ENCODE measurements around the gene GRB10.

Gene GRB10

GRCh38 chr7:50688226-50688590 lies 94.5 kb downstream of the GRB10 start:
- Histone ChIP-seq H3K4me2 (no peak overlapping the region), H3K4me3 (IDR thresholded peaks at IDR 0.05; ENCODE audit: insufficient read depth, low read depth, low read length) (no peak overlapping the region), H3K27me3 (ENCODE audit: insufficient read depth, low read depth) (no peaks in the 10 kb centered on the region), H3K79me2 (ENCODE audit: insufficient read depth, low read depth) (no peaks in the 10 kb centered on the region), H3K36me3 (ENCODE audit: insufficient read depth) (no peaks in the 10 kb centered on the region), H3K27ac (no peak overlapping the region), H3K9ac (no peak overlapping the region), H4K20me1 (ENCODE audit: insufficient read depth) (no peaks in the 10 kb centered on the region), H2AFZ (ENCODE audit: low read depth) (no peak overlapping the region), H3K4me1 (ENCODE audit: low read depth, poor library complexity, severe bottlenecking) (no peaks in the 10 kb centered on the region)
- TF ChIP-seq CTCF (conservative IDR thresholded peaks at IDR 0.05; ENCODE audit: low read depth, low read length): no peak

GRCh38 chr7:50687575-50688225 lies 95.0 kb downstream of the GRB10 start:
- Histone ChIP-seq H3K4me1 (ENCODE audit: low read depth, poor library complexity, severe bottlenecking) (no peaks in the 10 kb centered on the region), H3K36me3 (ENCODE audit: insufficient read depth) (no peaks in the 10 kb centered on the region), H3K4me3 (IDR thresholded peaks at IDR 0.05; ENCODE audit: insufficient read depth, low read depth, low read length) (no peak overlapping the region), H3K27me3 (ENCODE audit: insufficient read depth, low read depth) (no peaks in the 10 kb centered on the region), H4K20me1 (ENCODE audit: insufficient read depth) (no peaks in the 10 kb centered on the region), H3K79me2 (ENCODE audit: insufficient read depth, low read depth) (no peaks in the 10 kb centered on the region), H2AFZ (ENCODE audit: low read depth) (no peak overlapping the region), H3K4me2 (no peak overlapping the region), H3K9ac (no peak overlapping the region), H3K27ac (no peak overlapping the region)
- TF ChIP-seq CTCF (conservative IDR thresholded peaks at IDR 0.05; ENCODE audit: low read depth, low read length): no peak

GRCh38 chr7:50687096-50687495 lies 95.6 kb downstream of the GRB10 start:
- H3K4me2 ChIP-seq: no peak overlapping the region
- no peak overlapping the region for H3K27ac ChIP-seq
- no peaks in the 10 kb centered on the region for H4K20me1 ChIP-seq (ENCODE audit: insufficient read depth)
- no peaks in the 10 kb centered on the region for H3K36me3 ChIP-seq (ENCODE audit: insufficient read depth)
- no peak for TF ChIP-seq CTCF (conservative IDR thresholded peaks at IDR 0.05; ENCODE audit: low read depth, low read length)
- H2AFZ ChIP-seq (ENCODE audit: low read depth): no peak overlapping the region
- H3K4me3 ChIP-seq (IDR thresholded peaks at IDR 0.05; ENCODE audit: insufficient read depth, low read depth, low read length): no peak overlapping the region
- H3K9ac ChIP-seq: no peak overlapping the region
- H3K79me2 ChIP-seq (ENCODE audit: insufficient read depth, low read depth): no peaks in the 10 kb centered on the region
- no peaks in the 10 kb centered on the region for H3K4me1 ChIP-seq (ENCODE audit: low read depth, poor library complexity, severe bottlenecking)
- no peaks in the 10 kb centered on the region for H3K27me3 ChIP-seq (ENCODE audit: insufficient read depth, low read depth)

- H3K4me1 ChIP-seq (ENCODE audit: low read depth, poor library complexity, severe bottlenecking): no peaks in the 10 kb centered on the region
- H4K20me1 ChIP-seq (ENCODE audit: insufficient read depth): no peaks in the 10 kb centered on the region
Observed at GRCh38 chr7:50685135-50686065, 97.3 kb downstream of the GRB10 start.

More at GRCh38 chr7:50685135-50686065, 97.3 kb downstream of the GRB10 start:
- Histone ChIP-seq H3K36me3 (ENCODE audit: insufficient read depth) (no peaks in the 10 kb centered on the region), H3K4me2 (no peak overlapping the region), H3K9ac (no peak overlapping the region), H3K79me2 (ENCODE audit: insufficient read depth, low read depth) (no peaks in the 10 kb centered on the region), H3K27me3 (ENCODE audit: insufficient read depth, low read depth) (no peaks in the 10 kb centered on the region), H3K27ac (no peak overlapping the region), H2AFZ (ENCODE audit: low read depth) (no peak overlapping the region), H3K4me3 (IDR thresholded peaks at IDR 0.05; ENCODE audit: insufficient read depth, low read depth, low read length) (no peak overlapping the region)
- TF ChIP-seq CTCF (conservative IDR thresholded peaks at IDR 0.05; ENCODE audit: low read depth, low read length): no peak
